ENCODE measurements around the gene MACROD2.

Gene MACROD2

GRCh38 chr20:14845199-14846160 is 850.2 kb downstream of the MACROD2 start:
- no peak for DNase-seq (ENCODE audit: low read depth in 3 of 3, low spot score in 1 of 3)

- no peak for DNase-seq (ENCODE audit: low read depth in 3 of 3, low spot score in 1 of 3)
These were observed 853.5 kb downstream of the MACROD2 start for GRCh38 chr20:14848806-14849205.

GRCh38 chr20:14853079-14853478 is 857.8 kb downstream of the MACROD2 start:
- no peak for DNase-seq (ENCODE audit: low read depth in 3 of 3, low spot score in 1 of 3)

GRCh38 chr20:14855171-14855570 is 859.9 kb downstream of the MACROD2 start:
- no peak for DNase-seq (ENCODE audit: low read depth in 3 of 3, low spot score in 1 of 3)

GRCh38 chr20:14859627-14860026 is 864.3 kb downstream of the MACROD2 start:
- no peak for DNase-seq (ENCODE audit: low read depth in 3 of 3, low spot score in 1 of 3)

GRCh38 chr20:14860410-14860814 is 865.1 kb downstream of the MACROD2 start:
- DNase-seq (ENCODE audit: low read depth in 3 of 3, low spot score in 1 of 3), result no peak

GRCh38 chr20:14861028-14861699 is 865.8 kb downstream of the MACROD2 start:
- DNase-seq (ENCODE audit: low read depth in 3 of 3, low spot score in 1 of 3), result no peak

GRCh38 chr20:14865169-14865568 is 869.9 kb downstream of the MACROD2 start:
- DNase-seq (ENCODE audit: low read depth in 3 of 3, low spot score in 1 of 3), result no peak

GRCh38 chr20:14865731-14866130 is 870.4 kb downstream of the MACROD2 start:
- DNase-seq (ENCODE audit: low read depth in 3 of 3, low spot score in 1 of 3), result no peak

- no peak for DNase-seq (ENCODE audit: low read depth in 3 of 3, low spot score in 1 of 3)
These were observed 871.7 kb downstream of the MACROD2 start for GRCh38 chr20:14866841-14867514.

GRCh38 chr20:14877301-14878028 is 882.1 kb downstream of the MACROD2 start:
- no peak for DNase-seq (ENCODE audit: low read depth in 3 of 3, low spot score in 1 of 3)

- DNase-seq (ENCODE audit: low read depth in 3 of 3, low spot score in 1 of 3), result no peak
These were observed 883.3 kb downstream of the MACROD2 start for GRCh38 chr20:14878676-14879019.

GRCh38 chr20:14879020-14879697 is 883.8 kb downstream of the MACROD2 start:
- no peak for DNase-seq (ENCODE audit: low read depth in 3 of 3, low spot score in 1 of 3)

- no peak for DNase-seq (ENCODE audit: low read depth in 3 of 3, low spot score in 1 of 3)
These were observed 884.5 kb downstream of the MACROD2 start for GRCh38 chr20:14879839-14880238.

- DNase-seq (ENCODE audit: low read depth in 3 of 3, low spot score in 1 of 3), result no peak
These were observed 886.2 kb downstream of the MACROD2 start for GRCh38 chr20:14881518-14881917.

GRCh38 chr20:14882157-14882556 is 886.8 kb downstream of the MACROD2 start:
- DNase-seq (ENCODE audit: low read depth in 3 of 3, low spot score in 1 of 3), result no peak

- no peak for DNase-seq (ENCODE audit: low read depth in 3 of 3, low spot score in 1 of 3)
These were observed 887.5 kb downstream of the MACROD2 start for GRCh38 chr20:14882846-14883245.

- DNase-seq (ENCODE audit: low read depth in 3 of 3, low spot score in 1 of 3), result no peak
These were observed 888.0 kb downstream of the MACROD2 start for GRCh38 chr20:14883324-14883723.

GRCh38 chr20:14885661-14886060 is 890.3 kb downstream of the MACROD2 start:
- no peak for DNase-seq (ENCODE audit: low read depth in 3 of 3, low spot score in 1 of 3)

- no peak for DNase-seq (ENCODE audit: low read depth in 3 of 3, low spot score in 1 of 3)
These were observed 892.8 kb downstream of the MACROD2 start for GRCh38 chr20:14888134-14888533.
